PC-9 (cell line): Measurements from ENCODE around the gene CACNA1E. TPM values are rescaled to one million over a fixed set of nuclear protein-coding genes. Genes with fewer than 3 reads are reported as not detected.

ENCODE experiments used
- BruUV-seq: library from RNA; stranded (reverse); fragments of 400-500 nt; replicated peaks from 2 replicates; lab custom pipeline; 2021; lab: Mats Ljungman, UMichigan
- CTCF ChIA-PET: fragments of 300-600 bp; sonication (Branson Sonifier 250); formaldehyde crosslinking; loops from one replicate; lab custom pipeline; 2022; ENCODE audit warnings: antibody characterized with exemption; lab: Charles Lee
- POLR2A ChIA-PET: fragments of 300-600 bp; sonication (Branson Sonifier 250); formaldehyde crosslinking; loops from one replicate; lab custom pipeline; 2022; ENCODE audit warnings: antibody characterized with exemption; ENCODE audit not compliant: unreplicated experiment; lab: Charles Lee
- DNase-seq, 2 experiments: peaks; one replicate each; pipeline versions ENCODE4 v3.0.0 to v3.0.0-alpha.2; 2015 to 2022; ENCODE audit warnings: mixed read lengths in 1 of 2
- H2AFZ ChIP-seq: fragments of 200-600 bp; sonication (generic); 2 replicates; pipeline ENCODE4 v1.8.1; 2017; ENCODE audit warnings: antibody characterized with exemption
- H3F3A ChIP-seq: fragments of 200-600 bp; sonication (generic); 2 replicates; pipeline ENCODE4 v1.8.1; 2017; ENCODE audit warnings: antibody characterized with exemption, mild to moderate bottlenecking, low read depth; ENCODE audit not compliant: insufficient read depth
- H3K27ac ChIP-seq: fragments of 200-600 bp; sonication (generic); 2 replicates; pipeline ENCODE4 v1.6.1; 2016; ENCODE audit warnings: mixed run types
- H3K27me3 ChIP-seq: fragments of 200-600 bp; sonication (generic); 2 replicates; pipeline ENCODE4 v1.6.1; 2016; ENCODE audit warnings: low read depth, mixed run types; ENCODE audit not compliant: insufficient read depth
- H3K36me3 ChIP-seq: fragments of 200-600 bp; sonication (generic); 2 replicates; pipeline ENCODE4 v1.6.1; 2016; ENCODE audit warnings: low read depth, mixed run types
- H3K4me1 ChIP-seq: fragments of 200-600 bp; sonication (generic); replicated peaks from 2 replicates; pipeline ENCODE4 v1.6.1; 2016; ENCODE audit warnings: mixed run types; ENCODE audit not compliant: insufficient read depth
- H3K4me2 ChIP-seq: fragments of 200-600 bp; sonication (generic); 2 replicates; pipeline ENCODE4 v1.6.1; 2017; ENCODE audit warnings: mixed run types
- H3K4me3 ChIP-seq: fragments of 200-600 bp; sonication (generic); 2 replicates; pipeline ENCODE4 v1.6.1; 2016; ENCODE audit warnings: mixed run types
- H3K79me2 ChIP-seq: fragments of 200-600 bp; sonication (generic); 2 replicates; pipeline ENCODE4 v1.6.1; 2017; ENCODE audit warnings: low read depth, mixed run types
- H3K9me2 ChIP-seq: fragments of 200-600 bp; sonication (generic); 2 replicates; pipeline ENCODE4 v1.8.1; 2017; ENCODE audit warnings: mild to moderate bottlenecking; ENCODE audit not compliant: insufficient read depth
- H3K9me3 ChIP-seq: fragments of 200-600 bp; sonication (generic); 2 replicates; pipeline ENCODE4 v1.8.1; 2016; ENCODE audit warnings: low read depth; ENCODE audit not compliant: insufficient read depth
- H4K20me1 ChIP-seq: fragments of 200-600 bp; sonication (generic); 2 replicates; pipeline ENCODE4 v1.8.1; 2017; ENCODE audit not compliant: insufficient read depth
- EZH2 ChIP-seq: fragments of 200-600 bp; sonication (generic); IDR thresholded peaks from 2 replicates; pipeline ENCODE4 v1.8.0; 2017; ENCODE audit warnings: antibody characterized with exemption, low read depth
- intact Hi-C: fragments of 100-400 bp; cut with micrococcal nuclease; formaldehyde crosslinking; loops from one replicate; pipeline ENCODE4 v1.10.0; 2022; ENCODE audit not compliant: unreplicated experiment
- total RNA-seq: library from RNA; stranded (reverse); gene quantifications from 2 replicates; pipeline ENCODE4 v1.2.3, GENCODE V29; 2021
- TF ChIP-seq, protein P1 (sequence below): fragments of 200-600 bp; sonication (generic); conservative IDR thresholded peaks from 2 replicates; pipeline ENCODE4 v1.6.1; 2017; ENCODE audit warnings: mixed run types, antibody characterized with exemption, mild to moderate bottlenecking, moderate library complexity

The CACNA1E gene
- total RNA-seq, 1 experiment from 2014 or later = not detected

GRCh38 chr1:181798191-181798926 is 315.0 kb downstream of the CACNA1E start:
- Histone ChIP-seq H3F3A (no peaks in the 10 kb centered on the region), H3K4me2 (no peak overlapping the region), H3K4me1 (no peaks in the 10 kb centered on the region), H3K27ac (no peak overlapping the region), H3K9me2 (no peaks in the 10 kb centered on the region), H3K4me3 (no peak overlapping the region), H3K36me3 (no peaks in the 10 kb centered on the region), H3K9me3 (no peaks in the 10 kb centered on the region), H4K20me1 (no peaks in the 10 kb centered on the region), H3K79me2 (no peaks in the 10 kb centered on the region), H2AFZ (no peak overlapping the region), H3K27me3 (peaks cover 64% of the 10 kb centered on the region)
- POLR2A ChIA-PET = no interaction called here
- no peak for DNase-seq
- intact Hi-C loops = no loop called here
- CTCF ChIA-PET = no interaction called here
- no peak for TF ChIP-seq EZH2
- TF ChIP-seq, protein P1, sequence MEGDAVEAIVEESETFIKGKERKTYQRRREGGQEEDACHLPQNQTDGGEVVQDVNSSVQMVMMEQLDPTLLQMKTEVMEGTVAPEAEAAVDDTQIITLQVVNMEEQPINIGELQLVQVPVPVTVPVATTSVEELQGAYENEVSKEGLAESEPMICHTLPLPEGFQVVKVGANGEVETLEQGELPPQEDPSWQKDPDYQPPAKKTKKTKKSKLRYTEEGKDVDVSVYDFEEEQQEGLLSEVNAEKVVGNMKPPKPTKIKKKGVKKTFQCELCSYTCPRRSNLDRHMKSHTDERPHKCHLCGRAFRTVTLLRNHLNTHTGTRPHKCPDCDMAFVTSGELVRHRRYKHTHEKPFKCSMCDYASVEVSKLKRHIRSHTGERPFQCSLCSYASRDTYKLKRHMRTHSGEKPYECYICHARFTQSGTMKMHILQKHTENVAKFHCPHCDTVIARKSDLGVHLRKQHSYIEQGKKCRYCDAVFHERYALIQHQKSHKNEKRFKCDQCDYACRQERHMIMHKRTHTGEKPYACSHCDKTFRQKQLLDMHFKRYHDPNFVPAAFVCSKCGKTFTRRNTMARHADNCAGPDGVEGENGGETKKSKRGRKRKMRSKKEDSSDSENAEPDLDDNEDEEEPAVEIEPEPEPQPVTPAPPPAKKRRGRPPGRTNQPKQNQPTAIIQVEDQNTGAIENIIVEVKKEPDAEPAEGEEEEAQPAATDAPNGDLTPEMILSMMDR = no peak
- no TSS peak for BruUV-seq

- ChIA-PET POLR2A (no interaction called here), CTCF (no interaction called here)
- Histone ChIP-seq H3K27me3 (peaks cover 35% of the 10 kb centered on the region), H3K9me2 (no peaks in the 10 kb centered on the region), H3K4me2 (no peak overlapping the region), H3K4me1 (no peaks in the 10 kb centered on the region), H3F3A (no peaks in the 10 kb centered on the region), H3K27ac (no peak overlapping the region), H3K4me3 (no peak overlapping the region), H2AFZ (no peak overlapping the region), H3K79me2 (no peaks in the 10 kb centered on the region), H4K20me1 (no peaks in the 10 kb centered on the region), H3K9me3 (no peaks in the 10 kb centered on the region), H3K36me3 (no peaks in the 10 kb centered on the region)
- intact Hi-C loops = no loop called here
- no TSS peak for BruUV-seq
- DNase-seq = no peak
- TF ChIP-seq EZH2 = no peak
- TF ChIP-seq, protein P1 = no peak
Measured at GRCh38 chr1:181801617-181802016, 318.3 kb downstream of the CACNA1E start.

- no TSS peak for BruUV-seq
- Histone ChIP-seq H3K36me3 (no peaks in the 10 kb centered on the region), H3K9me2 (no peaks in the 10 kb centered on the region), H3F3A (no peaks in the 10 kb centered on the region), H3K4me1 (no peaks in the 10 kb centered on the region), H4K20me1 (no peaks in the 10 kb centered on the region), H3K9me3 (no peaks in the 10 kb centered on the region), H3K4me3 (no peak overlapping the region), H3K27ac (no peak overlapping the region), H2AFZ (no peak overlapping the region), H3K4me2 (no peak overlapping the region), H3K79me2 (no peaks in the 10 kb centered on the region), H3K27me3 (peaks cover 26% of the 10 kb centered on the region)
- no peak for DNase-seq
- ChIA-PET CTCF (no interaction called here), POLR2A (no interaction called here)
- TF ChIP-seq, protein P1 = no peak
- TF ChIP-seq EZH2 = no peak
- intact Hi-C loops = no loop called here
Measured at GRCh38 chr1:181802466-181802865, 319.1 kb downstream of the CACNA1E start.
